Measurements from ENCODE around the gene YTHDC2. TPM values are rescaled to one million over a fixed set of nuclear protein-coding genes. Genes with fewer than 3 reads are reported as not detected.

YTHDC2 gene
- total and polyA plus RNA-seq, 2 of the 13 experiments (the other 11 are each of a cell fraction or from before 2014, with no cell fraction given), result 6.7 to 17.8 TPM

DNA sequence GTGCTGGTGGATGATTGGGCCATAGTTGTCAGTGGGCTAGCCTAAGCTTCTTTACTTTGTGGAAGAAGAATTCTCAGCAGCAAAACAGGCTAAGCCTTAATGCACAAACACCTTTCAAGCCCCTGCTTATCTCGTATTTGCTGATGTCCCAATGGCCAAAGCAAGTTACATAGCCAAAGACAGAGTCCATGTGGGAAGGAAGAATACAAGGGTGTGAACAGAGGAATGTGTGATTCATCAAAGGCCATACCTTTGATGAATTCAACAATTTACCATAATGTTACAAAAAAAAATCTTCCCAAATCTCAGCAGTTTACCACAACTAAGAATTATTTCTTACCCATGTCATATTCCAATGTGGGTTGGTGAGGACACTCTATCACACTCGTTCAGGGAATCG is 1.2 kb upstream of the YTHDC2 start:
- no peaks in the 10 kb centered on the region for H4K20me1 ChIP-seq (ENCODE audit: insufficient read depth, low read length)
- H2AFZ ChIP-seq (ENCODE audit: low read length), result no peak overlapping the region
- in situ Hi-C loops (cut with HindIII; ENCODE audit: extremely low pct_ligation_motif_present, low pct_unique_long_range_greater_than_20kb), result loop anchor here (5.0 to 25.0 kb wide), 2 partner anchors 135 to 475 kb away; no protein-coding TSS in a partner anchor
- H3K36me3 ChIP-seq (replicated peaks in 1 of 2; ENCODE audit: control insufficient read depth in 1 of 2, insufficient read depth in 2 of 2, low read length in 2 of 2), result no peaks in the 10 kb centered on the region; a peak in 1 of 5 replicates
- H3K27ac ChIP-seq (ENCODE audit: extremely low read length, insufficient read depth, low read length), result no peak overlapping the region
- H3K9ac ChIP-seq (ENCODE audit: insufficient read depth, low read depth, low read length), result no peak overlapping the region
- TF ChIP-seq FOSL2 (CRISPR knock-in tag; IDR thresholded peaks at IDR 0.05) (0 out of 2 replicates have a peak, but pooled peaks have one; percentile 6), PRMT3 (CRISPR knock-in tag; IDR thresholded peaks at IDR 0.05; ENCODE audit: borderline replicate concordance, low read depth) (no peak)
- TF ChIP-seq, protein P1, sequence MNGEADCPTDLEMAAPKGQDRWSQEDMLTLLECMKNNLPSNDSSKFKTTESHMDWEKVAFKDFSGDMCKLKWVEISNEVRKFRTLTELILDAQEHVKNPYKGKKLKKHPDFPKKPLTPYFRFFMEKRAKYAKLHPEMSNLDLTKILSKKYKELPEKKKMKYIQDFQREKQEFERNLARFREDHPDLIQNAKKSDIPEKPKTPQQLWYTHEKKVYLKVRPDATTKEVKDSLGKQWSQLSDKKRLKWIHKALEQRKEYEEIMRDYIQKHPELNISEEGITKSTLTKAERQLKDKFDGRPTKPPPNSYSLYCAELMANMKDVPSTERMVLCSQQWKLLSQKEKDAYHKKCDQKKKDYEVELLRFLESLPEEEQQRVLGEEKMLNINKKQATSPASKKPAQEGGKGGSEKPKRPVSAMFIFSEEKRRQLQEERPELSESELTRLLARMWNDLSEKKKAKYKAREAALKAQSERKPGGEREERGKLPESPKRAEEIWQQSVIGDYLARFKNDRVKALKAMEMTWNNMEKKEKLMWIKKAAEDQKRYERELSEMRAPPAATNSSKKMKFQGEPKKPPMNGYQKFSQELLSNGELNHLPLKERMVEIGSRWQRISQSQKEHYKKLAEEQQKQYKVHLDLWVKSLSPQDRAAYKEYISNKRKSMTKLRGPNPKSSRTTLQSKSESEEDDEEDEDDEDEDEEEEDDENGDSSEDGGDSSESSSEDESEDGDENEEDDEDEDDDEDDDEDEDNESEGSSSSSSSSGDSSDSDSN (CRISPR knock-in tag; IDR thresholded peaks at IDR 0.05), result no peak
- ATAC-seq (no peak), FAIRE-seq (no peak), DNase-seq (ENCODE audit: low spot score) (no peak)
- CTCF ChIA-PET (ENCODE audit: low intra/inter-chr PET ratio, low total read pairs), result no interaction called here
- intact Hi-C loops (cut with micrococcal nuclease; ENCODE audit: unreplicated experiment), result no loop called here
- H3K4me2 ChIP-seq (ENCODE audit: low read depth, low read length), result peak overlapping the region; percentile 95; the same call in 1 of the 2 replicates
- H3K9me3 ChIP-seq (ENCODE audit: low read length), result no peaks in the 10 kb centered on the region
- H3K4me3 ChIP-seq (replicated peaks in 1 of 3; ENCODE audit: insufficient read depth in 1 of 3, low read depth in 2 of 3, low read length in 3 of 3), result no peak overlapping the region
- peaks cover 38% of the 10 kb centered on the region for H3K4me1 ChIP-seq (ENCODE audit: insufficient read depth, low read length)
- H3K27me3 ChIP-seq (ENCODE audit: control insufficient read depth in 1 of 2, insufficient read depth in 2 of 2, low read length in 2 of 2), result no peaks in the 10 kb centered on the region; a peak in 1 of 5 replicates
- peaks cover 14% of the 10 kb centered on the region for H3K79me2 ChIP-seq (ENCODE audit: insufficient read depth, low read length)
- BruUV-seq (replicated peaks), result no TSS peak
- WGBS (ENCODE audit: low lambda C conversion rate), result 34% methylated on average over 3 of the region's 3 CpGs
- POLR2A ChIA-PET, result no interaction called here

DNA sequence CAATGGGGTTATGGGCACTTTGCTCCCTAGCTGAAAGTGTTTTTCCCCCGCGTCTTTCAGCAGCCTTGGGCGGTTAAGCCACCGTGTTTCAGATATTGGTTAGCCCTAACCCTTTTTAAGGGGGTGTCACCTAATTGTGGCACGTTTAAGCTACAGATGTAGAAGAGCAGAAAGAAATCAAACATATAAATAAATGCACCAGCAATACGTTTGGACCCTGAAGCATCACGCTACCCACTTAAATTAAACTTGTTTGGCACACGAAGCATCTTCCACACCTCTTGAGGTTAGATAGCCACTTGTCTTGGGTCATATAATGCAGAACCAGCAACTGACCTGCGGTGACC is 768 bp downstream of the YTHDC2 start:
- Histone ChIP-seq H3K9me3 (ENCODE audit: low read length) (no peaks in the 10 kb centered on the region), H4K20me1 (ENCODE audit: insufficient read depth, low read length) (no peaks in the 10 kb centered on the region), H3K4me3 (replicated peaks in 1 of 3; ENCODE audit: insufficient read depth in 1 of 3, low read depth in 2 of 3, low read length in 3 of 3) (peak overlapping the region; percentile 85 to 91 (median 87)), H3K27ac (ENCODE audit: extremely low read length, insufficient read depth, low read length) (peak overlapping the region; percentile 94), H3K79me2 (ENCODE audit: insufficient read depth, low read length) (peaks cover 14% of the 10 kb centered on the region), H3K27me3 (ENCODE audit: control insufficient read depth in 1 of 2, insufficient read depth in 2 of 2, low read length in 2 of 2) (no peaks in the 10 kb centered on the region; a peak in 1 of 5 replicates), H3K36me3 (replicated peaks in 1 of 2; ENCODE audit: control insufficient read depth in 1 of 2, insufficient read depth in 2 of 2, low read length in 2 of 2) (no peaks in the 10 kb centered on the region; a peak in 1 of 5 replicates), H2AFZ (ENCODE audit: low read length) (no peak overlapping the region), H3K4me1 (ENCODE audit: insufficient read depth, low read length) (peaks cover 43% of the 10 kb centered on the region), H3K9ac (ENCODE audit: insufficient read depth, low read depth, low read length) (peak overlapping the region; percentile 92), H3K4me2 (ENCODE audit: low read depth, low read length) (peak overlapping the region; percentile 95)
- in situ Hi-C loops (cut with HindIII; ENCODE audit: extremely low pct_ligation_motif_present, low pct_unique_long_range_greater_than_20kb) (loop anchor here (5.0 to 25.0 kb wide), 2 partner anchors 137 to 477 kb away; no protein-coding TSS in a partner anchor), intact Hi-C loops (cut with micrococcal nuclease; ENCODE audit: unreplicated experiment) (no loop called here)
- FAIRE-seq (no peak), DNase-seq (ENCODE audit: low spot score) (peak; percentile 17), ATAC-seq (no peak)
- POLR2A ChIA-PET, result interaction anchor here (1.3 to 2.2 kb wide), 4 partner anchors 10 to 538 kb away, joined by 3 to 13 read pairs (median 7); partner anchors contain the start of genes DCP2 and MCC
- CTCF ChIA-PET (ENCODE audit: low intra/inter-chr PET ratio, low total read pairs), result interaction anchor here (1.2 kb wide), 1 partner anchor 135 kb away, joined by 3 read pairs; no protein-coding TSS in a partner anchor
- BruUV-seq (replicated peaks), result TSS peak; percentile 65
- 3% methylated on average over 8 of the region's 9 CpGs for WGBS (ENCODE audit: low lambda C conversion rate)
- TF ChIP-seq, protein P2, sequence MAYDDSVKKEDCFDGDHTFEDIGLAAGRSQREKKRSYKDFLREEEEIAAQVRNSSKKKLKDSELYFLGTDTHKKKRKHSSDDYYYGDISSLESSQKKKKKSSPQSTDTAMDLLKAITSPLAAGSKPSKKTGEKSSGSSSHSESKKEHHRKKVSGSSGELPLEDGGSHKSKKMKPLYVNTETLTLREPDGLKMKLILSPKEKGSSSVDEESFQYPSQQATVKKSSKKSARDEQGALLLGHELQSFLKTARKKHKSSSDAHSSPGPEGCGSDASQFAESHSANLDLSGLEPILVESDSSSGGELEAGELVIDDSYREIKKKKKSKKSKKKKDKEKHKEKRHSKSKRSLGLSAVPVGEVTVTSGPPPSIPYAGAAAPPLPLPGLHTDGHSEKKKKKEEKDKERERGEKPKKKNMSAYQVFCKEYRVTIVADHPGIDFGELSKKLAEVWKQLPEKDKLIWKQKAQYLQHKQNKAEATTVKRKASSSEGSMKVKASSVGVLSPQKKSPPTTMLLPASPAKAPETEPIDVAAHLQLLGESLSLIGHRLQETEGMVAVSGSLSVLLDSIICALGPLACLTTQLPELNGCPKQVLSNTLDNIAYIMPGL (CRISPR knock-in tag; IDR thresholded peaks at IDR 0.05; ENCODE audit: borderline replicate concordance in 1 of 2, low read depth in 1 of 2), result peak in 1 of 2 experiments; percentile 39; a peak in 1 of 4 replicates
- TF ChIP-seq NR2F6 (IDR thresholded peaks at IDR 0.05), result 0 out of 2 replicates have a peak, but pooled peaks have one; percentile 16
- TF ChIP-seq NR2F6 (CRISPR knock-in tag; IDR thresholded peaks at IDR 0.05), result no peak
- TF ChIP-seq YEATS4 (CRISPR knock-in tag; IDR thresholded peaks at IDR 0.05; ENCODE audit: borderline replicate concordance), result 0 out of 2 replicates have a peak, but pooled peaks have one; percentile 7
- peak; percentile 46; the same call in 1 of the 2 replicates for TF ChIP-seq HNF4A (CRISPR knock-in tag; IDR thresholded peaks at IDR 0.05)
- TF ChIP-seq ZNF230 (CRISPR knock-in tag; IDR thresholded peaks at IDR 0.05), result 0 out of 2 replicates have a peak, but pooled peaks have one; percentile 1
- TF ChIP-seq, protein P3, sequence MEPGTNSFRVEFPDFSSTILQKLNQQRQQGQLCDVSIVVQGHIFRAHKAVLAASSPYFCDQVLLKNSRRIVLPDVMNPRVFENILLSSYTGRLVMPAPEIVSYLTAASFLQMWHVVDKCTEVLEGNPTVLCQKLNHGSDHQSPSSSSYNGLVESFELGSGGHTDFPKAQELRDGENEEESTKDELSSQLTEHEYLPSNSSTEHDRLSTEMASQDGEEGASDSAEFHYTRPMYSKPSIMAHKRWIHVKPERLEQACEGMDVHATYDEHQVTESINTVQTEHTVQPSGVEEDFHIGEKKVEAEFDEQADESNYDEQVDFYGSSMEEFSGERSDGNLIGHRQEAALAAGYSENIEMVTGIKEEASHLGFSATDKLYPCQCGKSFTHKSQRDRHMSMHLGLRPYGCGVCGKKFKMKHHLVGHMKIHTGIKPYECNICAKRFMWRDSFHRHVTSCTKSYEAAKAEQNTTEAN (CRISPR knock-in tag; conservative IDR thresholded peaks at IDR 0.05), result 0 out of 2 replicates have a peak, but pooled peaks have one; percentile 28
- TF ChIP-seq KLF9 (CRISPR knock-in tag; IDR thresholded peaks at IDR 0.05; ENCODE audit: low read depth), result no peak
- no peak for TF ChIP-seq ZNF282 (IDR thresholded peaks at IDR 0.05; ENCODE audit: partially characterized antibody)

All from HepG2 (cell line).